ENCODE data around the gene INAFM2.
A peak's percentile ranks its signal among the peaks of the same experiment; 100 is the strongest.

Gene INAFM2

GRCh38 chr15:40287968-40288367 lies 35.5 kb upstream of the INAFM2 start:
- DNase-seq: no peak

GRCh38 chr15:40289140-40289775 lies 34.2 kb upstream of the INAFM2 start:
- no peak for DNase-seq

- no peak for DNase-seq
Measured at GRCh38 chr15:40290545-40290917, 33.0 kb upstream of the INAFM2 start.

- peak; percentile 87 for DNase-seq
Measured at GRCh38 chr15:40290918-40291574, 32.4 kb upstream of the INAFM2 start.

- no peak for DNase-seq
Measured at GRCh38 chr15:40292246-40292645, 31.2 kb upstream of the INAFM2 start.

- no peak for DNase-seq
Measured at GRCh38 chr15:40293006-40293405, 30.5 kb upstream of the INAFM2 start.

- DNase-seq: peak; percentile 88
Measured at GRCh38 chr15:40293905-40294895, 29.3 kb upstream of the INAFM2 start.

GRCh38 chr15:40295297-40295696 lies 28.2 kb upstream of the INAFM2 start:
- no peak for DNase-seq

GRCh38 chr15:40295877-40296560 lies 27.5 kb upstream of the INAFM2 start:
- no peak for DNase-seq

GRCh38 chr15:40296561-40297230 lies 26.8 kb upstream of the INAFM2 start:
- no peak for DNase-seq

GRCh38 chr15:40297356-40297755 lies 26.1 kb upstream of the INAFM2 start:
- DNase-seq: no peak

- DNase-seq: no peak
Measured at GRCh38 chr15:40298216-40298935, 25.1 kb upstream of the INAFM2 start.

GRCh38 chr15:40300367-40300766 lies 23.1 kb upstream of the INAFM2 start:
- DNase-seq: no peak

- DNase-seq: no peak
Measured at GRCh38 chr15:40300771-40301170, 22.7 kb upstream of the INAFM2 start.

GRCh38 chr15:40301467-40302179 lies 21.9 kb upstream of the INAFM2 start:
- DNase-seq: no peak

- no peak for DNase-seq
Measured at GRCh38 chr15:40302288-40302886, 21.1 kb upstream of the INAFM2 start.

GRCh38 chr15:40302981-40303380 lies 20.5 kb upstream of the INAFM2 start:
- DNase-seq: no peak

- DNase-seq: no peak
Measured at GRCh38 chr15:40303576-40303975, 19.9 kb upstream of the INAFM2 start.

GRCh38 chr15:40305281-40305680 lies 18.2 kb upstream of the INAFM2 start:
- no peak for DNase-seq

GRCh38 chr15:40306371-40306770 lies 17.1 kb upstream of the INAFM2 start:
- DNase-seq: no peak

GRCh38 chr15:40306908-40307307 lies 16.6 kb upstream of the INAFM2 start:
- no peak for DNase-seq
